ENCODE measurements around the gene DDIT3.
"Not testable (repeated sequence)": the region's sequence is repeated elsewhere in the genome, so short reads cannot be mapped to it uniquely, and the experiment has no call there.

Gene DDIT3

GRCh38 chr12:57525615-57526383, 5.5 kb upstream of the DDIT3 start:
- no peak for DNase-seq

DNA sequence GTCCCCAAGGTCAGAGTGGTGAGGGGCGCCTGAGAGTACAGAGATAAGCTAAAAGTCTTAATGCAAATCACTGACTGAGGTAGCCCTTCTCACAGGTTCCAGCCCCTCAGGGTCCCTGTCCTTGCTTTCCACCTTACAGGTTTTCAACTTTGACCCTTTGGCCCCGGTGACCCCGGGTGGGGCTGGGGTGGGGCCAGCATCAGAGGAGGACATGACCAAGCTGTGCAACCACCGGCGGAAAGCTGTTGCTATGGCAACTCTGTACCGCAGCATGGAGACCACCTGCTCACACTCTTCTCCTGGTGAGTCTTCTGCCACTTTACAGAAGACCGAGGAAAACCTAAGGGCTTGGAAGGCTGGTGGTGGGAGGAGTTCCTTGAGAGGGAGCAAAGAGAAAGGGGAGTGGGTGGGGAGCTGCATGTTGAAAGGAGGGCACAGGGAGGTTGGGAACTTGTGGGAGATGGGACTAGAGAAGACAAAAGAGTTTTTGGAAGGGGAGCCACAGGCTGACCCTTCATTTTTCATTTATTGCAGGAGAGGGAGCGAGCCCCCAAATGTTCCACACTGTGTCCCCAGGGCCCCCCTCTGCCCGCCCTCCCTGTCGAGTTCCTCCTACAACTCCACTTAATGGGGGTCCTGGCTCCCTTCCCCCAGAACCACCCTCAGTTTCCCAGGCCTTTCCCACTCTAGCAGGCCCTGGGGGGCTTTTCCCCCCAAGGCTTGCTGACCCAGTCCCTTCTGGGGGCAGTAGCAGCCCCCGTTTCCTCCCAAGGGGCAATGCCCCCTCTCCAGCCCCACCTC, 4.7 kb upstream of the DDIT3 start:
- peak in 1 of 56 donors; percentile 15 for DNase-seq

GRCh38 chr12:57523706-57524614, 3.6 kb upstream of the DDIT3 start:
- peak in 1 of 56 donors; percentile 1 for DNase-seq

DNA sequence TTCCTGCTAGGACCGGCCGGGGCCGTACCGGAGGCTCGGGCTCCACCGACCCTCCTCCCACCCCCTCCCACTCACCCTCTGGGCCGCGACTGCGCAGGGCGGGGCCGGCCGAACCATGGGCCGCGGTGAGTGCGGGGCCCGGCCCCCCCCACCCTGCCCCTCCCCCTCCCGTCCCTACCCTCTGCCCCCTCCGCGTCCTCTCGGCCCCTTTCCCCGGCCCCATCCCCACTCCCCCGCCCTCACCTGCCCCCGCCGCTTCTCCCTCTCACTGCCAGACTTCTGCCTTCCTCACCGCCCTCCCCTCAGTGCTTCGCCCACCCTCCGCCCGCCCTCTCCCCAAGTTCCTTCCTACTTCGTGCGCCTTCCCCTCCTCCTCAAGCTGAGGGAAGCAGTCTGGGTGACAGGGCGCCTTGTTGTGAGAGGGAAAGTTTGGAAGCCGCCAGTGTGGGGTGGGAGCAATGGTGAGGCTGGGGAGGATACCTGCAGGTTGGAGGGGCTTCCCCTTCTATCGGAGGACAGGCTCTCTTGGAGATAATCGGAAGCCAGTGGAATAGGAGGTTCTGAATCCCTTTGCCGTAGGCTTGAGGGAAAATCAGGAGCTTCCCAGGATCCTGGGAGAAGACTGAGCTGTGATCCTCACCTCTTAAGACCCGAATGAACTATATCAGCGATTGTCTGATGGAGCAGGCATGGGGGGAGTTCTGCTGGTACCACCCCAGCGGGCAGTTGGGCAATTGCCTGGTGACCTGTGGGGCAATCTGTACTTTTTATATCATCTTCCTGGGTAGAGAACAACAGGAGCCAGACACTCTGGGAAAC, 2.8 kb upstream of the DDIT3 start:
- peak in 33 of 56 donors; percentile 16 to 76 (median 51) for DNase-seq

GRCh38 chr12:57522011-57522886, 1.9 kb upstream of the DDIT3 start, which contains the start of gene MBD6:
Gene MBD6 (plus strand): TSS chr12:57522824. CDS start chr12:57524304, 1,480 bp downstream.
- peak; percentile 60 to 95 (median 86) for DNase-seq

GRCh38 chr12:57521525-57522010, 1.3 kb upstream of the DDIT3 start:
- DNase-seq: peak in 36 of 56 donors; percentile 7 to 63 (median 32)

DNA sequence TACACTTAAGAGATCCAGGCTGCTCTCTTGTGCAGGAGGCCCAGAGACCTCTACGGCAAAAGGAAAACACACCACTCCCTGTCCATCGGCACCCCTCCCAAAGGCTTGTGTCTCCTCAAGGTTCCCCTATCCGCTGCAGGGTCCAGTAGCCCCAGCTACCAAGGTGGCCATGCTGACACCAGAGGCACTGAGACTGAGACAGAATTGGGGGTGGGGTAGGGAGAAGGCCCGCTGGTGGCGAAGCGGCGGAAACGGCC, 590 bp downstream of the DDIT3 start:
- DNase-seq: peak in 9 of 56 donors; percentile 8 to 50 (median 23)

- DNase-seq: no peak
Measured at GRCh38 chr12:57518920-57519795, 1.2 kb downstream of the DDIT3 start.

DNA sequence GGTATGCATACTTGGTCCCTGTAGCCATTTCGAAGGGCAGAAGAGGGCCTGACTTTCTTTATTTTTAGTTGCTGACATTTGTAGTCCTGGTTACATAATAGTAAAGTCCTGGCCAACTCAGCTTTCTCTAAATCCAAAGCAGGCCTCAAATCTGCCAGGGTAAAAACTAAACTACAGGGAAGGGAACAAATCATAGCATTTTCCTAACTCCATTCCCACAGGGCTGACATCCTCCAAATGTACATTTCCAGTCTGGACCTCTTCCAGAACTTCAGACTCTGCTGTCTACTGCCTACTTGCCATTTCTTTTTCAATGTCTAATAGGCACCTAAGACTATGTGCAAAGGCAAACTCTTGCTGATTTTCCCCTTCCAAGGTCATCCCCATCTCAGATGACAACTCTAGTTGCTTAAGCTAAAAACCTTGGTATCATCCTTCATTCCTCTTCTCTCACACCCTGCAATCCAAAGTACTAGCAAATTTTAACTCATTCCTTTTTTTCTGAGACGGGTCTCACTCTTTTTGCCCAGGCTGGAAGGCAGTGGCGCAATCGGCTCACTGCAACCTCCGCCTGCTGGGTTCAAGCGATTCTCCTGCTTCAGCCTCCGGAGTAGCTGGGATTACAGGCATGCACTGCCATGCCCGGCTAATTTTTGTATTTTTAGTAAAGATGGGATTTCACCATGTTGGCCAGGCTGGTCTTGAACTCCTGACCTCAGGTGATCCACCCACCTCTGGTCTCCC, 2.0 kb downstream of the DDIT3 start:
- DNase-seq: no peak

DNA sequence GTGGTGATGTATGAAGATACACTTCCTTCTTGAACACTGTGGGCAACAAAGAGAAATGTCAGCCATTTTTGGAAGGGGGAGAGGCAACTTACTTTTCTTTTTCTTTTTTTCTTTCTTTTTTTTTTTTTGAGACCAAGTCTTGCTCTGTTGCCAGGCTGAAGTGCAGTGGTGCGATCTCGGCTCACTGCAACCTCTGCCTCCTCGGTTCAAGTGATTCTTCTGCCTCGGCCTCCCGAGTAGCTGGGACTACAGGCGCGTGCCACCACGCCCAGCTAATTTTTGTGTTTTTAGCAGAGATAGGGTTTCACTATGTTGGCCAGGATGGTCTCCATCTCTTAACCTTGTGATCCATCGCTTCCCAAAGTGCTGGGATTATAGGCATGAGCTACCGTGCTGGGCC, 2.6 kb downstream of the DDIT3 start:
- not testable (repeated sequence) for DNase-seq

- DNase-seq: no peak
Measured at GRCh38 chr12:57517187-57517586, 3.1 kb downstream of the DDIT3 start.

- DNase-seq: no peak
Measured at GRCh38 chr12:57516617-57517153, 3.6 kb downstream of the DDIT3 start.

DNA sequence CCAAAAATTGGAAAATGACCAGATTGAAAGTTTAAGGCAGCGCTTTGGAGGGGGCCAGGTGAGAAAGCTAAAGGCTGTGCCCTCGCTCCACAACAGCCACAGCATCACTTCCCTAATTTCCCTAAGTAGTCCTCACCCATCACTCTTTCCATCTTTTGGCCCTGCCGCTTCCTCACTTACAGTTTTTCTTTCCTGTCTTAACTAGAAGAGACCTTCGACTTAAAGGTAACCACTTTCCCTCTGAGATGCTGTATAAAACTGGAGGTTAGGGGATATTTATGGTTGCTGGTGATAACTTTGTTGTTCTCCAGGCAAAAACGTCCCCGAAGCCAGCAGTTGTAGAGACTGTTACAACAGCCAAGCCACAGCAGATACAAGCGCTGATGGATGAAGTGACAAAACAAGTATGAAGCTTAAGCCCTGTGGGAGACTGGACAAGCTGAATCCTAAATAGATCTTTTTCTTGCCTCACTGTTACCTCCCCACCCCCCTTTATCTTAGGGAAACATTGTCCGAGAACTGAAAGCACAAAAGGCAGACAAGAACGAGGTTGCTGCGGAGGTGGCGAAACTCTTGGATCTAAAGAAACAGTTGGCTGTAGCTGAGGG, 4.3 kb downstream of the DDIT3 start:
- DNase-seq: no peak

DNA sequence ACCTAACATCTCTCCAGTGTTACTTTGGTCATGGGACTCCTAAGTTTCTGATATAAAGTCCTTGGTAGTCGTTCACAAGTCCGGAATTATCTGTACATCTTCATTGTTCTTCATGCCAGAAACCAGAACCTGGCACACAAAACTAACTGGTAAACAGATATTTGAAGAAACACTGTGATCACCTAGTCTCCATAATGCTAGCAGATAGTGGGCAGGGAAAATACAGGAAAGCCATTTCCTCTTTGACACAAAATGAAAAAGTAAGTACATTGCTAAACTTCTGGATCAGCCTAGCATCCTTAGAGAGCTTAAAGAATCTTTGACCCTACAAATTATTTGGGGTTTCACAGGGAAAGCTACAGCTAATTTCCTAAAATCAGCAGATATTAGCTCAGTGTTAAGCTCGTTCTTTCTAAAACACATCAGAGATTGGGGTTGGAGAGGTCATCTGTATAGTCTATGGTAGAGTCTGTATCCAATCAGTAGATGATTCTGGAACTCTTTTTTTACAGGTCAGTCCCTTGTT, 4.8 kb downstream of the DDIT3 start:
- no peak for DNase-seq

DNA sequence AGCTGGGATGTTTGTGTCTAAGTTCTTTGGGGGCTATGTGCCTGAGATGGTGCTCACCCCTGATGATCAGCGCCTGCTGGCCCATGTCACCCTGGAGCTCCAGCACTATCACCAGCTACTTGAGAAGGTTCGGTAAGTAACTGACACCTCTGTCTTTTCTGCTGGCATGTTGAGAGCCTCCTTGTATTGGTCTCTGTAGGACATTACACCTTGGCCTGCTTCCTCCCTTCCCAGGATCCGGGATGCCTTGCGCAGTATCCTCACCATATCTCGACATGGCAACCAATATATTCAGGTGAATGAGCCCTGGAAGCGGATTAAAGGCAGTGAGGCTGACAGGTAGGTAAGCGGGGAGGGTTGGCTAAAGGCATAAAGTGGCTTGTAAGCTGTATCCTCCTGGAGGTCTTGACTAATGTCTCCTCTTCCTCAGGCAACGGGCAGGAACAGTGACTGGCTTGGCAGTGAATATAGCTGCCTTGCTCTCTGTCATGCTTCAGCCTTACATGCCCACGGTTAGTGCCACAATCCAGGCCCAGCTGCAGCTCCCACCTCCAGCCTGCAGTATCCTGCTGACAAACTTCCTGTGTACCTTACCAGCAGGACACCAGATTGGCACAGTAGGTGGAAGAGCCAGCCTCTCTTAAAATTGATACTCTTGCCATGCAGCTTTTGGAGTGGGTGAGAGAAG, 5.5 kb downstream of the DDIT3 start:
- no peak for DNase-seq

- not testable (repeated sequence) for DNase-seq
Measured at GRCh38 chr12:57514246-57514645, 6.1 kb downstream of the DDIT3 start.
